ELF-1 (cell line): ENCODE data around the gene LRIT3.

Experiments
- DNase-seq: peaks from one replicate; pipeline ENCODE4 v3.0.0-alpha.2; 2016; ENCODE audit warnings: low read depth, low spot score

LRIT3 gene

GRCh38 chr4:109908731-109909130 lies 60.8 kb downstream of the LRIT3 start:
- no peak for DNase-seq

- DNase-seq = no peak
These were observed 62.3 kb downstream of the LRIT3 start for GRCh38 chr4:109910256-109910655.

- DNase-seq = peak; percentile 81
These were observed 65.0 kb downstream of the LRIT3 start, which contains the start of gene EGF for GRCh38 chr4:109912706-109913595. TSS of gene EGF (plus strand) at chr4:109912883. CDS start at chr4:109913336, 453 bp downstream.

GRCh38 chr4:109913596-109914241 lies 65.8 kb downstream of the LRIT3 start:
- DNase-seq = no peak

- DNase-seq = no peak
These were observed 66.4 kb downstream of the LRIT3 start for GRCh38 chr4:109914322-109914721.

GRCh38 chr4:109915385-109916026 lies 67.6 kb downstream of the LRIT3 start:
- no peak for DNase-seq

- DNase-seq = no peak
These were observed 68.1 kb downstream of the LRIT3 start for GRCh38 chr4:109916027-109916409.

- peak; percentile 61 for DNase-seq
These were observed 73.5 kb downstream of the LRIT3 start for GRCh38 chr4:109921384-109921808.
